ENCODE measurements around the gene JPT2. TPM values are rescaled to one million over a fixed set of nuclear protein-coding genes. Genes with fewer than 3 reads are reported as not detected.
"Not testable (repeated sequence)": the region's sequence is repeated elsewhere in the genome, so short reads cannot be mapped to it uniquely, and the experiment has no call there.

Gene JPT2
- total RNA-seq, 2 experiments from 2014 or later: 91.4 to 96.2 TPM

DNA sequence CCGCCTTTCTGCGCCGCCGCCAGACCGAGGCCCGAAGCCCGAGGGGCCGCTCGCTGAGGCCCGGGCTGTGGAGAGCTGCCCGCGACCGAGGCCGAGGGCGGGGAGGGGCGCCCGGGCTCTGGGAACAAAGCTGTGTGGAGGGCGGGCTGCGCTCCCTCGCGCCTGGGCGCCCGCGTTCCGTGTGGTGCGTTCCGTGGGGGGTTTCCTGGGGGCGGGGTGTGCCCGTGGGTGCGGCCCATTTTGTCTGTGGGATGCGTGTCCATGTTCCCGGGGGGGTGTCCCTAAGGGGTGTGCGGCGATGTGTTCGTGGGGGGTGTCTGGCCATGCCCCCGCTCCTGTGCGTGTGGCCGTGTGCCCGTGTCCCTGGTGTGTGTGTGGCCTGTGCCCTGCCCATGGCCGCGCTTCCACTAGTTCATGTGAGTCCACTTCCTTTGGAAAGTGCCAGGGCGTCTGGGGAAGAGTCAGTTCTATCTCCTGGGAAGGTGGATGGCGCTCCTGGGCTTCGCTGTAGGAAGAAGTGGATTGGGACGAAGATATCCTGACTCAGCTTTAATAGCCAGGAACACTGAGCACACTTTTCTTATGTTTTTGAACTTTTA lies 520 bp downstream of the JPT2 start:
- Mint-ChIP-seq H3K4me3 (peak overlapping the region; percentile 95), H3K9me3 (no peaks in the 10 kb centered on the region), H3K27ac (peak overlapping the region; percentile 84), H3K27me3 (no peaks in the 10 kb centered on the region), H3K36me3 (peaks cover 9% of the 10 kb centered on the region), H3K4me1 (peaks cover 30% of the 10 kb centered on the region)
- peak; percentile 47 for DNase-seq

DNA sequence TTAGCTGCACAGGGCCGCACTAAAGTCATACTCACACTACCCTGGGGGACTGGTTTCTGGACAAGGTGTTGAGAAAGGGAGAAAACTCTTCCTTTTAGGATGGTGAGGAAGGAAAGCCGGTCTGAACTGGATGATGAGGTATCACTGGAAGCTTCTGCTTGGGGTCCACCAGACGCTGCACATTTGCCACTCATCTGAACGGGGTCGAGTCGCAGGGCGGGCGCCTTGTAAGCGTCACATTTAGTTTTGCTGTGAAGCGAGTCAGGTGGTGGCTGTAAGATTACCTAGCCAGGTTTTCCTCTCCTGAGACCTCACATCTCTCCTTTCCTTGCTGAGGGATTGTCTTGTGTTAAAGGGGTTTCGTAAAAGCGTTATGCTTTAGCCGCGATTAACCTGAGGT lies 2.3 kb downstream of the JPT2 start:
- H3K27me3 Mint-ChIP-seq: no peaks in the 10 kb centered on the region
- peaks cover 9% of the 10 kb centered on the region for H3K36me3 Mint-ChIP-seq
- H3K4me1 Mint-ChIP-seq: peaks cover 30% of the 10 kb centered on the region
- no peak overlapping the region for H3K27ac Mint-ChIP-seq
- no peak overlapping the region for H3K4me3 Mint-ChIP-seq
- no peak for DNase-seq
- H3K9me3 Mint-ChIP-seq: no peaks in the 10 kb centered on the region

DNA sequence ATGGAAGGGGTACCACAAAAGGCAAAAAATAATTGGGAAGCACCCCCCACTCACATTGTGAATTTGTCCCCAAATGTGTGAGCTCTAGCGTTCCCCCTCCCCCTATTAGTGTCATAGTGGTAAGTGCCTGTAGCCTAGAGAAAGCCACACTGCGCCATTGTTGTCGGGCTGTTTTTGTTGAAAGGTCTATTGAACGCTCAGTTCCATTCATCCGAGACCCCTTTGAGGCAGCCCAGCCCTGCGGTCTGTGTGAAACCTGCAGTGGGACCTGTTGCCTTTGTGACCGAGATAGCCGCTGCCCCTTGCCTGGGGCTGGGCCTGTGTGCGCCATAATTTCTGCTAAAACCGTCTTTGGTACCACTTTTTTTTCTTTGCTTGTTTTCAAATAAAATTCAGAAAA lies 3.0 kb downstream of the JPT2 start:
- H3K4me1 Mint-ChIP-seq: peaks cover 30% of the 10 kb centered on the region
- no peak for DNase-seq
- no peaks in the 10 kb centered on the region for H3K9me3 Mint-ChIP-seq
- peaks cover 9% of the 10 kb centered on the region for H3K36me3 Mint-ChIP-seq
- no peak overlapping the region for H3K27ac Mint-ChIP-seq
- no peak overlapping the region for H3K4me3 Mint-ChIP-seq
- no peaks in the 10 kb centered on the region for H3K27me3 Mint-ChIP-seq

DNA sequence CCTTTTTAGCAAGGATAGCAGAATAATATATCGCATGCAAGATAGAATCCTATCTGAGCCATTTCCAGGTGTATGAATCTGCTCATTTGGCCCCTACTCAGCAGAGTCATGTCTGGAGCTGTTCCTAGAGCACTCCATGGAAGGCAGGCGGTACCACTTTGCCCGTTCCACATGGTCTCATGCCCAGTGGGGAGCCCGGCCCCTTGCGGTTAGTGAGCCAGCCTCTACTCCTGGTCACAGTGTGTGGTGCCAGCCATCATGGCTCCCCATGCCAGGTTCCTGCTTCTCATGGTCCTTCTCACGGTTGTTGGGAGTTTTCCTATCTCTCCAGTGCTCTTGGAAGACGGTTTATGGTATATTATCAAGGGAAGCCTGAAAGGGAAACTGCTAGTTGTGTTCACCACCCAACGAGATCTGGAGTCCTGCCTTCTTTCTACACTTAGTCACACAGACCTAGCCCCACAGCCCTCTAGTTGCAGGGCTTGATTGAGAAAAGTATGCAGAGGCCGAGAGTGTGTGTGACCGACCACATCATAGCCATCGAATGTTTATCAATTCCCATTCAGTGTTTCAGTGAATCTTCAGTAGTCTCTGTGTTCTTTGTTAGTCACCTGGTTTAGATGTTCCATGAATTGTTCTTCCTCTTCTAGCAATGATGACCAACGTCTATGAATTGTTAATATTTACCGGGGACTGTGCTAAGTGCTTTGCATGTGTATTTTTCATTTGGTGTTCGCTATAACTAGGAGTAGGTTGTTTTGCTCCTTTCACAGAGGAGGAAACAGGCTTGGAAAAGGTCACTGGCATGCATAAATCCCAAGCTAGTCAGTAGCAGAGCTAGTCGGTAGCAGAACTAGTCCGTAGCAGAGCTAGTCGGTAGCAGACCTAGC lies 9.6 kb downstream of the JPT2 start:
- Mint-ChIP-seq H3K4me3 (no peak overlapping the region), H3K27ac (no peak overlapping the region), H3K4me1 (no peaks in the 10 kb centered on the region), H3K9me3 (no peaks in the 10 kb centered on the region), H3K27me3 (no peaks in the 10 kb centered on the region), H3K36me3 (peaks cover 11% of the 10 kb centered on the region)
- DNase-seq: no peak

DNA sequence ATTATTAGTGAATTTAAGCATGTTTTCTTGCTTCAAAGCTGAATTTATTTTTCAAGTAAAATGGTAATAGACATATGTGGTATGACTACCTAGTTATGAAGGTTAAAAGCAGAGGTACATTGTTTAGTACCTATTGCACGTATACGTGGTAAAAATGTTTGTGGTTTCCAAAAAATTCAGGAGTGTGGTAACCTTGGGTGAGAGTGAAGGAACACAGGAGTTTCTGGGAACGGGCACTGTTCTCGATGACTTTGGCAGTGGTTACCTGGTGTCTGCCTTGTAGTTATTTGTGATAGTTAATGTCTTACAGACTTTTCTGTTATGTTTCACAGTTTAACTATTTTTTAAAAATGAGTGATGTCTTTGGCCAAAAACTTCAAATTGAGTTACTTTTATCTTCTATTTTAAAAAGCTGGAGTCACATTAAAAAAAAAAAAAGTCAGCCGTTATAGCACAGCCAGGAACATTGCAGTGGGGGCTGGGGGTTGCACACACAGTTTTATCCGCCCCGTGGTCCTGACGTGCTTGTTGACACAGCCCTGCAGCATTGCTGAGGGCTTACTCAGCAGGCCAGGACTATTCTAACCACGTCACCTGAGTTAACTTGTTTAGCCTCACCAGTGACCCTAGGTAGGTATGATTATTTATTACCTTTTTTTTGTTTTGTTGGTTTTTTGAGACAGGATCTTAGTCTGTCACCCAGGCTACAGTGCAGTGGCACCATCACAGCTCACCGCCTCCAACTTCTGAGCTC lies 10.9 kb downstream of the JPT2 start:
- H3K27me3 Mint-ChIP-seq: no peaks in the 10 kb centered on the region
- no peak overlapping the region for H3K4me3 Mint-ChIP-seq
- H3K9me3 Mint-ChIP-seq: no peaks in the 10 kb centered on the region
- H3K4me1 Mint-ChIP-seq: no peaks in the 10 kb centered on the region
- DNase-seq: no peak
- H3K27ac Mint-ChIP-seq: no peak overlapping the region
- H3K36me3 Mint-ChIP-seq: peaks cover 15% of the 10 kb centered on the region

DNA sequence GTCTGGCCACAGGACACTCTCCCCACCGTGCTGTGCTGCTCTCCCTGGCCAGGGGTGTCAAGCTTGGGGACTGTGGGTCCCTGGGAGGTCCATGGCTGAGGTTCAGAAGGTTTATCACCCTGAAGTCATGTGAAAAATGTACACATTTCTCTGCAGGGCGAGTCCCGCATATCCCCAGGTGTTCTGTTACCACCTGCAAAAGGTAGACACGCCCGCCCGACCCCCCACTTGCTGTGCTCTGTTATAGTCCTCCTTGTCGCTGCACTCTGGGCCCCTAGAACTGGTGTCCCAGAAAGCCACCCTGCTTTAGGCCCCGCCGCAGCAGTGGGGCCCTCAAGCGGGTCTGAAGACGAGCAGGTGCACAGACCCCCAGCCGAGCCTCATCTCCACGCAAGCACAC lies 11.8 kb downstream of the JPT2 start:
- Mint-ChIP-seq H3K4me3 (no peak overlapping the region), H3K36me3 (peaks cover 17% of the 10 kb centered on the region), H3K27me3 (no peaks in the 10 kb centered on the region), H3K9me3 (no peaks in the 10 kb centered on the region), H3K27ac (no peak overlapping the region), H3K4me1 (no peaks in the 10 kb centered on the region)
- no peak for DNase-seq

DNA sequence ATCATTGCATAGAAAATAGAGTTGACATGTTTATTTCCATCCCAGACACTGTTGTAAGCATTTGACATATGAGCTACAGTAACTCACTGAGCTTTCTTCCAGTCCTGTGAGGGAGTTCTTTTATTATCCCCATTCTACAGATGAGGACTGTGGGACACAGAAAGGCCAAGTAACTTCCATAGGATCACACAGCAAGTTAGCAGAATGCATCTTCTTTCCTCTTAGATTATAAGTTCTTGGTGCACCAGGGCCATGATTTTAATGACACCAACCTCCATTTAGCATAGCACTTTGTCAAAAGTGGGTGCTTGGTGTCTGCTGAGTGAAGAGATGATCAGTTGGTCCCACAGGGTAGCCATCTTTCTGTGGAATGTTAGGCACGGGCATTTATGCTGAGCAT lies 12.7 kb downstream of the JPT2 start:
- DNase-seq: no peak
- Mint-ChIP-seq H3K4me1 (no peaks in the 10 kb centered on the region), H3K9me3 (no peaks in the 10 kb centered on the region), H3K27me3 (no peaks in the 10 kb centered on the region), H3K27ac (no peak overlapping the region), H3K36me3 (peaks cover 17% of the 10 kb centered on the region), H3K4me3 (no peak overlapping the region)

DNA sequence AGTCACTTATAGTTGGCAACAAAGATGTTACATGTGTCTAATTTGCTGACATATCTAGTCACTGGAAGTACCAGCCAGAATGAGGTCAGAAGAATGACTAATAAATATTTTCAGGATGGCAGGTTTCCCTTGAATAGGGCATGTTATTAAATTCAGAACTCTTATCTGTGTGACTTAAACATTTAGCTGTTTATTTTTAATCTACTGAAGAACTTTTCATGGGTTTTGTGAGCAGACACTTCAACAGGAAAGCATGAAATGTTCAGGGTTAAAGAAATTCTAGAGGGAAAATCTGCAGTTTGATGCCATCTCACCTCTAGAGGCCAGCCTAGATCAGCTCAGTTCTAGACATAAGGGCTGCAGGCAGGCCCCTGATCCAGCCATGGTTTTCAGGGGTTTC lies 13.2 kb downstream of the JPT2 start:
- Mint-ChIP-seq H3K9me3 (no peaks in the 10 kb centered on the region), H3K4me3 (no peak overlapping the region), H3K27ac (no peak overlapping the region), H3K4me1 (no peaks in the 10 kb centered on the region), H3K27me3 (no peaks in the 10 kb centered on the region), H3K36me3 (peaks cover 19% of the 10 kb centered on the region)
- no peak for DNase-seq

DNA sequence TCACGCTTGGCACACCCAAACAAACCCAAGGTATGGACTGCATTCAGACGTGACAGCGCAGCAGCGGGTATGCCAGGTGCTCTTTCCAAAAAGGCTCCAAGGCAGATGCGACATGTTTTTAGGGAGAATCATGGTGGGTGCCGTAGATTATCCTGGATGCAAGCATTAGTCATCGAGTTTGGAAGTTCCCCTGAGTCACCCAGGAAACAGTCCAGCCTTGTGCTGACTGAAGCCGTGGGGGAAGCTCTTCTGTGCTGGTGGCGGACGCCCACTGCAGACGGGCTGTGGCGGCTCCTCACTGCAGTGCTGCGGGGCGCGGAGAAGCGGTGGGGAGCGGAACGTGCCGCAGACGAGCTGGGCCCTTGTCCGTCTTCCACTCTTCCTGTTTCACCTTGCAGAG lies 13.9 kb downstream of the JPT2 start:
- Mint-ChIP-seq H3K9me3 (no peaks in the 10 kb centered on the region), H3K4me1 (no peaks in the 10 kb centered on the region), H3K36me3 (peaks cover 16% of the 10 kb centered on the region), H3K27me3 (no peaks in the 10 kb centered on the region), H3K4me3 (no peak overlapping the region), H3K27ac (no peak overlapping the region)
- DNase-seq: no peak

DNA sequence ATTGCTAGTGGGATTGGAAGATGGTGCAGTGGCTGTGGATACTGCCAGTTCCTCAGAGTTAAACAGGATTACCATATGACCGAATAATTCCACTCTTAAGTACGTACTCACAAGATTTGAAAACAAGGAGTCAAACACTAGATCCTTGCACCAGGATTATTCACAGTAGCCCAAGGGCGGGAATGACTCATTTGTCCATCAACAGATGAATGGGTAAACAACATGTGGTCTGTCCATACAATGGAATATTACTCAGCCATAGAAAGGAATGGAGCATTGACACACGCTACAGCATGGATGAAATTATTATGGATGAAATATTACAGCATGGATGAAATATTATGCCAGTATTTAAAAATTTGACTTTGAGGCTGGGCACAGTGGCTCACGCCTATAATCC lies 18.8 kb downstream of the JPT2 start:
- H3K4me3 Mint-ChIP-seq: no peak overlapping the region
- H3K27ac Mint-ChIP-seq: no peak overlapping the region
- no peaks in the 10 kb centered on the region for H3K27me3 Mint-ChIP-seq
- H3K36me3 Mint-ChIP-seq: peaks cover 17% of the 10 kb centered on the region
- no peaks in the 10 kb centered on the region for H3K9me3 Mint-ChIP-seq
- H3K4me1 Mint-ChIP-seq: no peaks in the 10 kb centered on the region
- DNase-seq: no peak

DNA sequence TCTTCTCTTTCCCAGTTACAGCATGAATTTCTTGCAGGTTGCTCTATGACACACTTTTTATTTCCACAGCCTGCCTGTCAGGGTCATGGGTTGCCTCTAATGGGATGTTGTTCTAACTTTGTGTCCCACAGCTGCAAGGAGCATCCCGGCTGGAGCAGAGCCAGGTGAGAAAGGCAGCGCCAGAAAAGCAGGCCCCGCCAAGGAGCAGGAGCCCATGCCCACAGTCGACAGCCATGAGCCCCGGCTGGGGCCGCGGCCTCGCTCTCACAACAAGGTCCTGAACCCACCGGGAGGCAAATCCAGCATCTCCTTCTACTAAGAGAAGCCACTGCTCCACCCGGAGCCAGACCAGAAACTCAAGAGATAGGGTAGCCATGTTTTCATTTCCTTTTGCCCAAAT lies 20.6 kb downstream of the JPT2 start:
- H3K36me3 Mint-ChIP-seq: peaks cover 13% of the 10 kb centered on the region
- H3K27ac Mint-ChIP-seq: no peak overlapping the region
- H3K4me3 Mint-ChIP-seq: no peak overlapping the region
- no peaks in the 10 kb centered on the region for H3K27me3 Mint-ChIP-seq
- no peaks in the 10 kb centered on the region for H3K9me3 Mint-ChIP-seq
- H3K4me1 Mint-ChIP-seq: peaks cover under 1% of the 10 kb centered on the region
- DNase-seq: no peak

DNA sequence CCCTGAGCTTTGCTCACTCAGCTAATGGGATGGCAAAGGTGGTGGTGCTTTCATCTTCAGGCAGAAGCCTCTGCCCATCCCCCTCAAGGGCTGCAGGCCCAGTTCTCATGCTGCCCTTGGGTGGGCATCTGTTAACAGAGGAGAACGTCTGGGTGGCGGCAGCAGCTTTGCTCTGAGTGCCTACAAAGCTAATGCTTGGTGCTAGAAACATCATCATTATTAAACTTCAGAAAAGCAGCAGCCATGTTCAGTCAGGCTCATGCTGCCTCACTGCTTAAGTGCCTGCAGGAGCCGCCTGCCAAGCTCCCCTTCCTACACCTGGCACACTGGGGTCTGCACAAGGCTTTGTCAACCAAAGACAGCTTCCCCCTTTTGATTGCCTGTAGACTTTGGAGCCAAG lies 22.2 kb downstream of the JPT2 start:
- no peak for DNase-seq
- peaks cover 8% of the 10 kb centered on the region for H3K4me1 Mint-ChIP-seq
- H3K27me3 Mint-ChIP-seq: no peaks in the 10 kb centered on the region
- peaks cover 13% of the 10 kb centered on the region for H3K36me3 Mint-ChIP-seq
- H3K4me3 Mint-ChIP-seq: no peak overlapping the region
- no peak overlapping the region for H3K27ac Mint-ChIP-seq
- H3K9me3 Mint-ChIP-seq: no peaks in the 10 kb centered on the region

DNA sequence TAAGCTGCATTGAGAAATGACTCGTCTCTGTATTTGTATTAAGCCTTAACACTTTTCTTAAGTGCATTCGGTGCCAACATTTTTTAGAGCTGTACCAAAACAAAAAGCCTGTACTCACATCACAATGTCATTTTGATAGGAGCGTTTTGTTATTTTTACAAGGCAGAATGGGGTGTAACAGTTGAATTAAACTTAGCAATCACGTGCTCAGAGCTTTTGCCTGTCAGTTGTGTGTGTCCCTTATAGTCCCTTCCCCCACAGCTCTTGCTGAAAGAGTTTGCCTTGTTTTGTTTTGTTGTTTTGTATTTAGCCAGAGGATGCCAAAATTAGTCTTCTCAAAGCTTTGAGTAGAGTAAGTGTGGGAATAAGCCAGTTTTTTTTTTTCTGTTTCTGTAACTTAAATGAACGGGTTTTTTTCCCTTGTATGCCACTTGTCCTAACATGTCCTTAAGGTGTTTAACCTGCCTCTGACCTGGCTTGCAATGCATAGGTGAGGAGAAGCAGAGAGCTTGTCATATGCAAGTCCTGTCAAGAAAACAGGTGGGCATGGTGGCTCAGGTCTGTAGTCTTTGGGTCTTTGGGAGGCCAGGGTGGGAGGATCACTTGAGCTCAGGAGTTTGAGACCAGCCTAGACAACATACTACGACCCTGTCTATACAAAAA lies 23.3 kb downstream of the JPT2 start:
- Mint-ChIP-seq H3K4me1 (peaks cover 8% of the 10 kb centered on the region), H3K27ac (peak overlapping the region; percentile 19), H3K27me3 (no peaks in the 10 kb centered on the region), H3K4me3 (no peak overlapping the region), H3K9me3 (no peaks in the 10 kb centered on the region), H3K36me3 (peaks cover 11% of the 10 kb centered on the region)
- DNase-seq: no peak

DNA sequence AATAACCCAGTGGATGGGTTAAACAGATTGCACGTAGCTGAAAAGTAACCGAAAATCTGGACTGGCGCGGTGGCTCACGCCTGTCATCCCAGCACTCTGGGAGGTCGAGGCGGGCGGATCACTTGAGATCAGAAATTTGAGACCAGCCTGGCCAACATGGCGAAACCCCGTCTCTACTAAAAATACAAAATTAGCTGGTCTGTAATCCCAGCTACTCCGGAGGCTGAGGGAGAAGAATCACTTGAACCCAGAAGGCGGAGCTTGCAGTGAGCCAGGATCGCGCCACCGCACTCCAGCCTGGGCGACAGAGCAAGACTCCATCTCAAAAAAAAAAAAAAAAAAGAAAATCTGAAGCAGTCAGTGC lies 27.2 kb downstream of the JPT2 start:
- not testable (repeated sequence) for H3K27me3 Mint-ChIP-seq, H3K9me3 Mint-ChIP-seq
- Mint-ChIP-seq H3K27ac (peak overlapping the region; percentile 93), H3K4me1 (peaks cover 23% of the 10 kb centered on the region), H3K4me3 (peak overlapping the region; percentile 94), H3K36me3 (peaks cover 10% of the 10 kb centered on the region)
- DNase-seq: peak; percentile 32
